ENCODE data around the gene COL4A2.

Gene COL4A2

DNA sequence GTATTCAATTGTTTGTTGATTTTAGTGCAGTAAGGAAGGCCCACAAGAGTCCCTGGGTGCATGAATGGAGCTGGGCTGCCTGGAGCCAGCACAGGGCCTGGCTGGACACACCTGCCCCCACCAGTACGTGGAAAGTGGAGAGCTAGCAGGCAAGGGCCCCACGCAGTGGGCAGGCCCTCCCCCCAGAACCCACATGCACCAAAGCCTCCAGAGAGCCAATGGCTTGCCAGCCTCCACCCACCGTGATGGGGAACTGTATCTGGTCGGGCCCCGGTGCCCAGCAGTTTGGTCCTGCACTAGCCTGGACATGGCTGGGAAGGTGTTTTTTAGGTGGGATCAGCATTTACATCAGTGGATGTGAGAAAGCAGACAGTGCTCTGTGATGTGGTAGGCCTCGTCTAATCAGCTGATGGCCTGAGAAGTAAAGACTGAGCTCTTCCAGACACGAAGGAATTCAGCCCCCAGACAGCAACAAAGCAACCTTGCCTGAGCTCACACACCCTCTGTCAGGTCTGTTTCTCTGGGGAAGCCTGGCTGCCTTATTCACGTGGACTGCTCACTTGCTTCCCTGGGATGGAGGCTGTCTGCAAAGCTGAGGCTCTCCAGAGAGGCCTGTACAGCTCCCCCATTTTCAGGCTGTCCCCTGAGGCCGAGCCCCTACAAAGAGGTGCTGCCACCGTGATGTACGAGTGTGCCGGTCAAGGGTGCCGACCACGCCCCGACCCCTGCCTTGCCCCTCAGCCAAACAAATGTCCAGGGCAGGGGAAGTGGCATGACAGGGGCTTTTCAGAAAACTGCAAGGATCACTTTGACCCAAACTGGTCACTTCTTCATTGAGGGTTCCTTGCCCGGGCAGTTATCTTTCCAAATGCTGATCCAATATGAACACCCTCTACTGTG lies 226.9 kb downstream of the COL4A2 start:
- DNase-seq (ENCODE audit: low spot score), result no peak

DNA sequence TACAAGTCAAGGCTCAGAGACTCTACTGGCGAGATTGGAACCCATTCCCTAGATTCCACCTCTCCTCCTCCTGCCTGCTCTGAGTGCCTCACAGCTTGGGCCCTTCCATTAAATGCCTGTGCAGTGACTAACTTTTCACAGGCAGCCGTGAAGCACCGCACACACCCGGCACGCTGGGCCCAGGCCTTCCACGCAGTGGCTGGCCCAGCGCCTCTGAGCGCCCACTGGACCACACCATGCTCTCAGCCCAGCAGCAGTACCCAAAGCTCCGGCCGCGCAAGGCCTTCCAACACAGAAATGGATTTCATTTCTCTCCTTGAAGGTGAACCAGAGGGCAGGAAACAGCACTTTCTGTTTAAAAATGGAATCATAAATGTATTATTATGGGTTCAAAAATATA lies 228.4 kb downstream of the COL4A2 start:
- no peak for DNase-seq (ENCODE audit: low spot score)

DNA sequence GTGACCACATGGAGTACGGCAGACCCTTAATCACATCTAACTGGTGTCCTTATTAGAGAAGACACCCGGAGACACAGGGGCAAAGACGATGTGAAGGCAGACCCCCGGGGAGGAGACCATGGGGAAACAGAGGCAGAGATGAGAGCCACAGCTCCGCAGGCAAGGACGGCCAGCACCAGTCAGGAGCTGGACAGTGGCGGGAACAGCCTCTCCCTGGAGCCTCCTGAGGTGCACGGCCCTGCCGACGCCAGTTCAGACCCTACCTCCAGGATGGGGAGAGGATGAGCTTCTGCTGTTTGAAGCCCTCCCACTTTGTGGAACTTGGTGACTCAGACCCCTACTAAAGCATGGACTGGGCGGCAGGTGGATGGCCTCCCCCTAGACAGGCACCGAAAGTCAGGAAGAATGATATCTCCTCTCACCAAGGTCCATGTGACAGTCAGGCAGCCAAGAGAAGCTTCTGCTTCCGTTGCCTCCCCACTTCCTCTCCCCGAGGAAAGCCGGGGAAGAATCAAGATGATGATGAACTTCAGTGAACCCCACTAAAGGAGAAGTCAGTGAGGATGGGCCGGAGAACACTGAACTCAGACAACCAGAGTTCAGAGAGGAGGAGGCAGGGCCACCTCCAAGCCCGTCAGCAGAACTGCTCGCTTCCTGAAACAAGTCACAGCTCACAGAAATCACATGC lies 229.1 kb downstream of the COL4A2 start:
- no peak for DNase-seq (ENCODE audit: low spot score)

DNA sequence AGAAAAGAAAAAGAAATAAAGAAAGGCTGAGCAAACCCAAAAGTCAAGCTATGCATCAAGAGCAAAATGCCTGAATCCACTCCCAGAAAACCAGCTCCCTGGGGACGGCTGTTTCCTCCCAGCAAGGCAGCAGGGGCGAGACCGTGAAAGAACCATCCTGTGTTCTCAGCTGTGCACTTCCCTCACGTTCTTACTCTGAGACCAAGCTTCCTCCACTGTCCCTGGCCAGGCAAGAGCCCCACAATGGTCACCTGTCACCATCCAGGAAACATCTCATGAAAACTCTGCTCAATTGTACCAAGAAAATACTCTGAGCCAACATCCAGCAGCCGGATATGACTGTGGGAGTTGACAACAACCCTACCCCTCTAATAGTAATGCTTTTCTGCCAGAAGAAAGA lies 231.5 kb downstream of the COL4A2 start:
- DNase-seq (ENCODE audit: low spot score), result no peak

DNA sequence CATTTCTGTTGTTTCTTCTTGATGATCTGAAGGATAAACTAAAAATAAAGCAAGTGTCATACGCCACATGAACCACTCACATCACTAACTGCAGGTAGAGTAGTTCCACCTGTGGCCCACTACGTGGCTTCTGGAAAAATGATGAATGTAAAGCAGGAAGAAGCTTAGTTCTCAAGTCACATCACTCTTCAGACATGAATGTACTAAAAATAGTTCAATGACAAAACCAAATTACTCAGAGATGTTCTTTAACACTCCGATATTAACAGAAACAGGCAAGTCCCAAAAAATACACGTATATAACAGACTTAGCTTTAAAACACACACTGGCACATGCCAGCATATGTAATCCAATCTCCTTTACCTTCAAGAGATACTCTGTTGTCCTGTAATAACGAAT lies 232.8 kb downstream of the COL4A2 start:
- DNase-seq (ENCODE audit: low spot score), result no peak

DNA sequence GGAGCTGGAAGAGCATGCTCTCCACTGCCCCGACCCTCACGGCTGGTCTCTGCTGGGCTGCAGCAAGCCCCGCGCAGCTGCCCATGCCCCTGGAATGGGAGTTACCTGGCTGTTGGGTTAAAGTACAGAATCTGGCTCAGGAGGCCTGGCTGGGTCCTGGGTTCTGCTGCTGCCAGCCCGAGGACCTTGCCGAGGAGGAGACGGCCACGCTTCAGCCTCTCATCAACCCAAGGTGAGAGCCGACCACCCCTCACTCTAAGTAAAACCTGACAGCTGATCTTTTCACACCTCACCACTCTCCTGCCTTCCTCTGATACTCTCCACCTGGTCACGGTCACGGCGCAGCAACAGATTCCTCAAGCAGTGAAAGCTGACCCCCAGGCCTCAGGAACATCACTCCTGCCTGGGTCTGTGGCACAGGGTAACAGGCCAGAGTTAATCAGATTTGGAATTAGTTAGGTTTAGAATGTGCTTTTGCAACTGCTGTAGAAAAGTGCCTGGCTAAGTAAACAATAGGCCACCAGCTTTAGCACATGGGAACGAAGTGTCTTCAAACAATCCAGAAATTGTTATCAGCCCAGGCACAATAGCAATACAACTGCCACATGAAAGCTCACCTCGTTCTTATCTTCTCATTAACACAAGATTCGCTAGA lies 233.9 kb downstream of the COL4A2 start:
- no peak for DNase-seq (ENCODE audit: low spot score)

DNA sequence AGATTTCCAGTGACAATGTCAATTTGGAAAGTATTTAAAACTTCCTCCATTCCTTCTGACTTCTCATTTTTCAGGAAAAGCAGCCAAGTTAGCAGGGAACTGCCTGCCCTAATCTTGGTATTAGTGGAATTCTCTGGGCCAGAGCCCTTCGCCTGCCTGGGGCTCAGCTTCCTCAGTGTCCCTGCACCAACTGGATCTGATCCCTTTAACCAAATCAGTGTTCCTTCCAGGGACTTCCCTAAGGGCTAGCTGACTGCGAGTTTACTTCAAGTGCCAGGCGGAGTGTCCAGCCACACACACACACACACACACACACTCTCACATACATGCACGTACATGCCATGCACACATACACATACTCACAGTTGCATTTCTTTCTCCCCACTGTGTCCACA lies 234.4 kb downstream of the COL4A2 start:
- DNase-seq (ENCODE audit: low spot score), result no peak

DNA sequence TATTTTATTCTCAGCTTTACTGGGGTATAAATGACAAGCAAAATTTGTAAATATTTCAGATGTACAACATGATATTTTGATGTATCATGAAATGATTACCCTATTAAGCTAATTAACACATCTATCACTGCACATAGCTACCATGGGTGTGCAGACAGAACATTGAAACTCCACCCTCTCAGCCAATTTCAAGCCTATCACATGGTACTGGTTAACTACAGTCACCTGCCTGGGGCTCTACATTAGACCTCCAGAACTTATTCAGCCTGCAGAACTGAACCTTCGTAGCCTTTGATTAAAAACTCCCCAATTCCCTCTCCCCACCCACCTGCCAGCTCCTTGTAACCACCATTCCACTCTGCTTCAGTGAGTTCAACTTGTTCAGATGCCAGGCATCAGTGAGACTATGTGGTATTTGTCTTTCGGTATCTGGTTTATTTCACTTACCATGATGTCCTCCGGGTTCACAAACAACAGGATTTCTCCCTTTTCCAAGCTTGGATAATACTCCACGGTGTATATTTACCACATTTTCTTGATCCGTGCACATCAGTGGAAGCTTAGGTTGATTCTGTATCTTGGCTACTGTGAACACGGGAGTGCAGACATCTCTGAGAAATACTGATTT lies 235.2 kb downstream of the COL4A2 start:
- no peak for DNase-seq (ENCODE audit: low spot score)

DNA sequence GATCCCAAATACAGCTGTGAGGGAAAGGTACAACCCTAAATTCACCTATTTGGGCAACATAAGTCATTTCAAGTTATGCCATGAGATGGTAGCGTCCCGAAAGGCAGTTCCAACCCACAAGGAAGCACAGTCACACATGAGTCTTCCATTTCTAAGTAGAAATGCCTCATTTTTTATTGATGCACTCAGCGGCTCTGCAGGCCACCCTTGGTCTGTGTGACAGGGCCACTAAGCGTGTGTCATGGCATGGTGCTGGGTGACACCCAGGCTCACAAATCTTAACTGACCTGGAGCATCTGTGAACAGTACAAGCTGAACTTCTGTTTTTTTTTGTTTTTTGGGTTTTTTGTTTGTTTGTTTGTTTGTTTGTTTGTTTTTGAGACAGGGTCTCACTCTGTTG lies 239.3 kb downstream of the COL4A2 start:
- DNase-seq (ENCODE audit: low spot score), result no peak

DNA sequence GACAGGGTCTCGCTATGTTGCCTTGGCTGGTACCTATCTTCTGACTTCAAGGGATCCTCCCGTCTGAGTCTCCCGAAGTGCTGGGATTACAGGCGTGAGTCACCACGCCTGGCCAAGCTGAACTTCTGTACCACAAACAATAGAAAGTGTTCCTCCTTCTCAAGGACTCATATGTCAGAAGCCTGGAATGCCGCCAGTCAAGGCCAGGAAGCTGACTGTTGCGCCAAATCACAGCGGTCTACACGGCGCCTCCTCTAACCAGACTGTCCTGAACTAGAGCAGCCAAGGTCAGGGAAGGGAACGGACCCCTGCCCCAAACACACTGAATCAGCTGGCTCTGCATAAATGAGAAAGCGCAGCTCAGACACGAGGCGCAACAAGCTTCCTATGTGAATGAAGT lies 239.8 kb downstream of the COL4A2 start:
- DNase-seq (ENCODE audit: low spot score), result no peak

DNA sequence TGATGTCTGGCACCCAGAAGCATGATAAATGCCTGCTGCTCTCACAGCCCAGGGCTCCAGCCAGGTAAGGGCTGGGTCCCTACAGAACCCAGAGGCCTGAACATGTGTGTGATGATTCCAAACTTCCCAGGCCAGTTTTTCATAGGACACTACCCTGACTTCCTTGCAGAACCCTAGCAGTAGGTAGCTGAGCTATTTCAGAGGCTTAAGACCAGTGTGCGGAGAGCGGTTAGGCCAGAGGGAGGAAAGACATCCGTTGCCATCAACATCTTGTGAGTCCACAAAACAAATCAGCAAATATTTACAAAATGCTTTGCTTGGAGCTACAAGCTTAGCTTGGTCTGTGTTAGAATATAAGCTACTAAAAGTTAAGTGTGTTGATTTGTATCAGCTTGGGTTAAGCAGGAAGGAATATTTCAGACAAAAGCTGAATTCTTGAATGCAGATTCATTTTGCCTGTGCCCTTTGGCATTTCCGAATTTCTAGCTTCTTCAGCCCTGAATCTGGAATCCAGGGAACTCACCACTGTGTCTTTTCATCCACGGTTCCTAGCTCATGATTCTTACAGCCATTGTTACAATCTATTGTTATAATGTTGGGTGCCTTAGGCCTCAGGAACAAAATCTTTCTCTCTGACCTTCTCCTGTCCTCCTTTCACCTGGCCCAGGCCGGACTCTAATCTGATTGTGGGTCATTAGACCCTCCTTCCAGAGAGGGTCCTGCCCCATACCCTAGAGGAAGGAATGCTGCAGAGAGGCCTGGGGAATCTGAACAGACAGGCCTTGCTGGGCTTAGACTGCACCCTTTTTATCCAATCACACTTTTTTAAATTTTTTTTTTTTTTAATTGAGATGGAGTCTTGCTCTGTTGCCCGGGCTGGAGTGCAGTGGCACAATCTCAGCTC lies 242.1 kb downstream of the COL4A2 start:
- no peak for DNase-seq (ENCODE audit: low spot score)

DNA sequence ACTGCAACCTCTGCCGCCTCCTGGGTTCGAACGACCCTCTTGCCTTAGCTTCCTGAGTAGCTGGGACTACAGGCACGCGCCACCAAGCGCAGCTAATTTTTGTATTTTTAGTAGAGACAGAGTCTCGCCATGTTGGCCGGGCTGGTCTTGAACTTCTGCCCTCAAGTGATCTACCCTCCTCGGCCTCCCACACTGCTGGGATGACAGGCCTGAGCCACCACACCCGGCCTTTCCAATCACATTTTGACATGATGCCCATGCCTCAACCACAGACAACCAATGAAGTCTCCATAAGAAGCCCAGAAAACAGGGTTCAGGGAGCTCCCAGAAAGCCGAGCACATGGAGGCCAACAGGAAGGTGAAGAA lies 242.7 kb downstream of the COL4A2 start:
- DNase-seq (ENCODE audit: low spot score), result no peak

DNA sequence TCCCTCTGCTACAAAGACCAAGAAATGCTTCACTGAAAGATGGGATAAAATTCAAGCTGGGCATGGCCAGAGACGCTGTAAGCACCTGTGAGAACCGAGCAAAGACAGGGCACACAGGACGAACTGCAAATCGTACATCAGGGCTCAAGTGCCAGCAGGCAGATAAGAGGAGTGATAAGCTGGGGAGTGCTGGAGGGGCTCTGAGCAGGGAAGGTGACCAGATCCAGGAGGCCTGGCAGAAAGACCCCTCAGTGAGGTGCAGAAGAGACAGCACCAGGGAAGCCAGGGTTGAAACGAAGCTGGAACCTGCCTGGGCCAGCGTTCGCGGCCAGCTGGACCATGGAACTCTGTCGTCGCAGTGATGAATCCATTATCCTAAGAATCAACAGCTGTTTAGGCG lies 244.2 kb downstream of the COL4A2 start:
- DNase-seq (ENCODE audit: low spot score), result no peak

DNA sequence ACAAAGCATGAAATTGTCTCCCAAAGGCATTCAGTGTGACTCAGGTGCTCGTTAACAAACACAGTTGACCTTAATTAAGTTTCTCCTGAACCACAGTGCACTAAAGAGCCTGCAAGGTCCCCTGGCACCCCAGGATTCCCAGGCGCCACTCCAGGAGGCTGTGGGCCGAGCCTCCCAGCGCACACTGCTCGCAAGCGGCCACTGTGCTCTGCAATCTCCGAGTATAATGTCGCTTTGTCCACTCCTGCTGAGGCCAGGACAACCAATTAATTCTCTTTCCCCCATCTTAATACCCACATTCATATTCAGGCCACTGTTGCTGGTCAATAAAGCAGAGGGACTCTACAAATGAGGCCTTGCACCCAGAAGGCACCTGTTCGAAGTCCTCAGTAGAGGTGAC lies 245.7 kb downstream of the COL4A2 start:
- DNase-seq (ENCODE audit: low spot score), result no peak

DNA sequence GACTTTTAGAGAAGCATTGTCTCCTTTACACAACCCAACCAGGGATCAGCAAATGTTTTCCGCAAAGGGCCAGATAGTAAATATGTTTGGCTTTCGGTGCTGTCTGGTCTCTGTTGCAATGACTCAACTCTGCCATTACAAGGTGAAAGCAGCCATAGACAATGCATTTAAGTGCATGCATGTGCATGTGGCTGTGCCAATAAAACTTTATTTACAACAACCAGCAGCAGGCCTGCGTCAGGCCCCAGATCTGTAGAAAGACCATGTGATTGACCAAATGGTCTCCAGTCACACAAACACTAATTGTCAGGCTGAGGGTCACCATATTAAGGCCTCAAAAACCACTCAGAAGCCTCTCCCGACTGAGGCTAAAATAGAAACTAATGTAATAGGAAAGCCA lies 246.3 kb downstream of the COL4A2 start:
- no peak for DNase-seq (ENCODE audit: low spot score)

DNA sequence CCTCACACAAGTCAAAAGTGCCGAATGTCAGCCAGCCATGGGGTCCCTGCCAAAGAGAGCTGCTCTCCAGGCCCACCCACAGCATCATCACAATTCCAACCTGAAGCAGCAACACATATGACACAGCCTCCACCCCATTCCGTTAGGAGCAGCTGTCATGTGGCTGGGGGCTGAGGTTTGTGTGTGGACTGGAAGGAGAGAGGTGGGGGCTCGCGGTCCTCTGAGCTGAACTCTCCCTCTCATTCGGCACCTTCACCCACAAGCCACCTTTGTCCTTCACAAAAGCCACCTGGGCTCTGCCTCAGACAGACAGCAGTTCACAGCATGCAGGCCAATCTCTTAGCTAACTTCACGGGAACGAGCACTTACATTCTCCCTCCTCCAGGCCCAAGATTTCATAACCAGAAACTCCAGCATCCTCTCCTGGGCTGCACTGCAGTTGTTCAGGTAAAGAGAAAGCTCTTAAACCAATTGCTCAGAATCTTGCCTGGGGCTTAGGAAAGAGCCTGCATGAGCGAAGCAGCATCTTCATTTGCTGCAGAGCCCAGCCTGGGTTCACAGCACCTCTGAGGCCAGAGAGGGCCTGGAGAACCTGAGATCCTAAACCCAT lies 247.2 kb downstream of the COL4A2 start:
- DNase-seq (ENCODE audit: low spot score), result no peak

DNA sequence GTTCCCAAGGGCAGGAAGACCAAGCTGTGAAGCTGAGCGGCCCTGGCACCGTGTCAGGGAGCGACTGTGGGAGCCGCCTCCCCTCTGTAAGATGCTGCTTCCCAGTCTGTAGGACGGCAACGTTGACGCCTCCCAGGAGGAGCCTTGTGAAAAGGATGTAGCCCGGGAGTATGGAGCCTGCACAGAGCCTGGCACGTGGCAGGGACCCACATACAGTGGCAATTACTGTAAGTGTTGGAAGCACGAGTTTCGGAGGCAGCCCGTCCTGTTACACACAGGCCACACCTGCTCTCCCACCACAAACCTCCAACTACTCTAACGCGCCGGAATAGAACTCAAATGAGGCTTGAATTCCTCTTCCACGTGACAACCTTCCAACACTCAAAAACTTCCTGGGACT lies 247.9 kb downstream of the COL4A2 start:
- no peak for DNase-seq (ENCODE audit: low spot score)

DNA sequence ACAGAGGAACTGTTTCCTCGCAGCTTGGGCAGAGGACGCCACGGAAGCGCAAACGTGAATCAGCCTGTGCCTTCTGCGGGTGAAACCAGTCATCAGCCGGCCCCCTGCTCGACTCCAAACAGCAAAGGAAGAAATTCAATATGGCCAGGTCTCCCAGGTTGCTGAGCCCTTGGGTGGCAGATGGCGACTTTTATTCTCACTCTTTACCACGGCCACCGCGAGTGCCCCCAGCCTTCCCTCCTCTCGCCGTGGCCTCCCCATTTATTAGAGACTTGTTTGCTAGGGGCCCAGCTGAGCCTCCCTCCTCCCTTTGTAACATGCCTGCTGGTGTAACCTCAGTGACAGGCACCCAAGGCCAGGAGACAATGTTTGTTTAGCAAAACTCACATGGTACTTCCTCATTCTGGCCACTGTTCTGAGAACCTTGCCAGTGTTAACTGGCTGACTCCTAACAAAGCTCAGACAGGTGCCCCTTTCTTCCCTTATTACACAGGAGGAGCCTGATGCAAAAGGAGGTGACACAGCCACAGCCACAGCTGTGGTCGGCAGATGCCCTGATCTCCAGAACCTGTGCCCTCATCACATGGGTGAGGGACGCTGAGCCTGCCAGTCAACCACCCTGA lies 248.6 kb downstream of the COL4A2 start:
- no peak for DNase-seq (ENCODE audit: low spot score)

DNA sequence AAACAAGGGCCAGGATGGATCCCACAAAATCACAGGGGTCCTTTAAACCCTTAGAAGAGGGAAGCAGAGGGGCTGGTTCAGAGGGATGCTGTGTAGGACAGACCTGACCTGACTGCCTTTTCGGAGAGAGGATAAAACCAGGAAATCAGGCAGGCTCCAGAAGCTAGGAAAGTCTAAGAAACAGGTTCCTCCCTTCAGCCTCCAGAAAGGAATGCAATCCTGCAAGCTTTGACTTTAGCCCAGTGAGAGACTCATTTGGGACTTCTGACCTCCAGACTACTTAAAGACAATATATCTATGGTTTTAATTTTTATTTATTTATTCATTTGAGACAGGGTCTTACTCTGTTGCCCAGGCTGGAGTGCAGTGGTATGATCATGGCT lies 249.1 kb downstream of the COL4A2 start:
- no peak for DNase-seq (ENCODE audit: low spot score)

DNA sequence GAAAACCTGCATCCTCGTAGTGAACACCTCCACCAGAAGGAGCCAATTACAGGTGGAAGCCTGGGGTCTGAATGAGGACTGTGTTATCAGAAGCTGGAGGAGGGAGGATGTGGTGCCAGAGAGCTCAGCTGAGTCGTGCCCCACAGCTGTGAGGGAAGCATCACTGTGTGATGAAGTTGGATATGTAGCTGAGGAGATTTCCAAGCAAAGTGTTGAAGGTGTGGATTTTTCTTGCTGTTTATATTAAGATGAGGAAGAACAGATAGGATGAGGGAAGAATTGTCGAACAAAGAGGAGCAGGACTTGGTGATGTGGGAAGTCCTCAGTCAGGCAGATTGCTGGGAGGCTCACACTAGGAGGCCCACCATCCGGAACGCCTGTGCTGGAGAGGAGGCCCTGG lies 250.0 kb downstream of the COL4A2 start:
- no peak for DNase-seq (ENCODE audit: low spot score)
